ENCODE data around the gene RYK.
"Not testable (repeated sequence)": the region's sequence is repeated elsewhere in the genome, so short reads cannot be mapped to it uniquely, and the experiment has no call there.

RYK gene

DNA sequence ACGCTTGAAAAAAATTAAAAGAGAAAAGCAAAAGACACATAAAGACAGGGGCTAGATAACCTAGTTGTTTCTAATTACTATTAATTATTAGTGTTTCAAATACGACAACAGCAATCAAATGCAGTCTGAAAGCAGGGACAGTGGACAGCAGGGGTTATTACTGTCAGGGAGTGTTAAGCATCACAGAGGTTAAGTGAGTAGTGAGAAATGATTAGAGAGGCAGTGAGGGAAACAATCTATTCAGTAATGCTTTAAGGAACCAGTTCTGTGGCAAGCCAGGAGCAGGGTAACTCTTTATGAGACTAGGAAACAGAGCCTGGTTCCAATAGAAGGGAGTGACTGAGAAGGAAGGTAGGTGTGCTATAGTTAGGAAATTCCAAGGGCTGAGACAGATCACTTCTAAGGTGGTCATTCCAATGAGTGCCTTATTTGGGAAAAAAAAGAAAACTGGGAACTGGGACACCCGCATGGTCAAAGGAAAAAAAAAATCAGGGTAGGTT is 15.0 kb downstream of the RYK start:
- TF ChIP-seq, protein P1, sequence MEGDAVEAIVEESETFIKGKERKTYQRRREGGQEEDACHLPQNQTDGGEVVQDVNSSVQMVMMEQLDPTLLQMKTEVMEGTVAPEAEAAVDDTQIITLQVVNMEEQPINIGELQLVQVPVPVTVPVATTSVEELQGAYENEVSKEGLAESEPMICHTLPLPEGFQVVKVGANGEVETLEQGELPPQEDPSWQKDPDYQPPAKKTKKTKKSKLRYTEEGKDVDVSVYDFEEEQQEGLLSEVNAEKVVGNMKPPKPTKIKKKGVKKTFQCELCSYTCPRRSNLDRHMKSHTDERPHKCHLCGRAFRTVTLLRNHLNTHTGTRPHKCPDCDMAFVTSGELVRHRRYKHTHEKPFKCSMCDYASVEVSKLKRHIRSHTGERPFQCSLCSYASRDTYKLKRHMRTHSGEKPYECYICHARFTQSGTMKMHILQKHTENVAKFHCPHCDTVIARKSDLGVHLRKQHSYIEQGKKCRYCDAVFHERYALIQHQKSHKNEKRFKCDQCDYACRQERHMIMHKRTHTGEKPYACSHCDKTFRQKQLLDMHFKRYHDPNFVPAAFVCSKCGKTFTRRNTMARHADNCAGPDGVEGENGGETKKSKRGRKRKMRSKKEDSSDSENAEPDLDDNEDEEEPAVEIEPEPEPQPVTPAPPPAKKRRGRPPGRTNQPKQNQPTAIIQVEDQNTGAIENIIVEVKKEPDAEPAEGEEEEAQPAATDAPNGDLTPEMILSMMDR (IDR thresholded peaks at IDR 0.05; ENCODE audit: insufficient read depth, low read depth, low read length, missing control alignments), result no peak
- no peak for DNase-seq (ENCODE audit: low read depth)
- no peak overlapping the region for H3K4me3 ChIP-seq (ENCODE audit: low read depth, low read length)

DNA sequence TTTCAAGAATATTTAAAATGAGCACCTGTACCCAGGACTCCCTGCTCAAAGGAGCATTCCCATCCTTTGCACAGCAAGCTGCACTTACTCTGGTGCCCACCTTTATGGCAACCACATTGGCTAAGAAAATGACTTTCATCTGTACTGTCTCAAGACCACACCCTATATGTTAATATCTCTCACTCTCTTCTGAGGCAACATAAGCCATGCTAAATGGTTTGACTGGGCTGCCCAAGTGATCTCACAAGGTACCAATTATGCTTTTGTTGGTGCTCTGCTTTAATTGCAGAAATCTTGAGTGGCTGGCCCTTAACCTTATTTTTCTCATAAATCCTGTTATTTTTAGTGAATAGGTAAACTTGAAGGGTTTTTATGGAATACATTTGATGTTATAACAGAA is 17.7 kb downstream of the RYK start:
- H3K4me3 ChIP-seq (ENCODE audit: low read depth, low read length), result no peak overlapping the region

GRCh38 chr3:134232151-134232550 is 18.5 kb downstream of the RYK start:
- H3K4me3 ChIP-seq (ENCODE audit: low read depth, low read length), result no peak overlapping the region
- DNase-seq (ENCODE audit: low read depth), result no peak
- TF ChIP-seq, protein P1 (IDR thresholded peaks at IDR 0.05; ENCODE audit: insufficient read depth, low read depth, low read length, missing control alignments), result no peak

More for the DNA sequence above, 17.7 kb downstream of the RYK start:
- TF ChIP-seq, protein P1 (IDR thresholded peaks at IDR 0.05; ENCODE audit: insufficient read depth, low read depth, low read length, missing control alignments), result no peak
- no peak for DNase-seq (ENCODE audit: low read depth)

DNA sequence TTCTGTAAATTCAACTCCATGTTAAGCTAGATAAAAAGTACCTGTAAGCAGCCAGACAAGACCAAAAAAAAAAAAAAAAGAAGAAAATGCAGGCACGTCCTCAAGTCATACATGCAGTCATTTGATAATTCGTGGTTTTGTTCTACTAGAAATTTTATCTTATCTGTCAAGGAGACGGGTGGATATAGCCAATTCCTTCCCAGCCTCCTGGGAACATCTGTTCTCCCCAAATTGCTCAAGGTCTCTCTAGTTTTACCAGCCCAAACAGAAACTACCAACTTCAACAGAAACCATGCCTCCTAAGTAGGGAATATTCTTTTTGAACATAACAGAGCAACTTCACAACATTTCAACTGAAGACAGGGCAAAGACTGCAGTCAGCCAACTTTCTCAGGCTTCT is 19.5 kb downstream of the RYK start:
- no peak for DNase-seq (ENCODE audit: low read depth)
- TF ChIP-seq, protein P1 (IDR thresholded peaks at IDR 0.05; ENCODE audit: insufficient read depth, low read depth, low read length, missing control alignments), result no peak
- no peak overlapping the region for H3K4me3 ChIP-seq (ENCODE audit: low read depth, low read length)

DNA sequence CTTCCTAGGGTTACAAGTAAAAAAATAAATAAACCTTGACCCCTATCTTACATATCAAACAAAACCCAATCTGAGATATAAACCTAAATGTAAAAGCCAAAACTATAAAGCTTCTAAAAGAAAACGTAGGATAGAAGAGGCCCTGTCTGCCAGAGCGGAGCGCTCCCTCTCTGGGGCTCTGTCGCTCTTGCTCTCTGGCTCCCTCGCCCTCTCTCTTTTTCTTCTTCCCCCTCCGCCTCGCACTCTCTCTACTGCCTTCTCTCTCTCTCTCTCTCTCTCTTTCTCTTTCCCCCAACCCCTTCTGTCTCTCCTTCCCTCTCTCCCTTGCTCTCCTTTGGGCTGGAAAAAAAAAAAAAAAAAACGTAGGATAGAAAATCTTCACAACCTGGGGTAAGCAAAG is 21.6 kb downstream of the RYK start:
- H3K4me3 ChIP-seq (ENCODE audit: low read depth, low read length), result no peak overlapping the region
- DNase-seq (ENCODE audit: low read depth), result no peak
- TF ChIP-seq, protein P1 (IDR thresholded peaks at IDR 0.05; ENCODE audit: insufficient read depth, low read depth, low read length, missing control alignments), result no peak

GRCh38 chr3:134228479-134228878 is 22.2 kb downstream of the RYK start:
- H3K4me3 ChIP-seq (ENCODE audit: low read depth, low read length), result no peak overlapping the region
- DNase-seq (ENCODE audit: low read depth), result no peak
- TF ChIP-seq, protein P1 (IDR thresholded peaks at IDR 0.05; ENCODE audit: insufficient read depth, low read depth, low read length, missing control alignments), result no peak

DNA sequence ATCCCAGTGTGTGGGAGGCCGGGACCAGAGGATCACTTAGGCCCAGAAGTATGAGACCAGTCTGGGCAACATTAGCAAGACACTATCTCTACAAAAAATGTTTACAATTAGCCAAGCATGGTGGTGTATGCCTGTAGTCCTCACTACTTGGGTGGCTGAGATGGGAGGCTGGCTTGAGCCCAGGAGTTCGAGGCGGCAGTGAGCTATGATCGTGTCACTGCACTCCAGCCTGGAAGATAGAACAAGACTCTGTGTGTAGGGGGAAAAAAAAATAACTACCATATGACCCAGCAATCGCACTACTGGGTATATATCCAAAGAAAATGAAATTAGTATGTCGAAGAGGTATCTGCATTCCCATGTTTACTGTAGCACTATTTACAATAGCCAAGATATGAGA is 22.6 kb downstream of the RYK start:
- no peak overlapping the region for H3K4me3 ChIP-seq (ENCODE audit: low read depth, low read length)
- DNase-seq (ENCODE audit: low read depth), result no peak
- TF ChIP-seq, protein P1 (IDR thresholded peaks at IDR 0.05; ENCODE audit: insufficient read depth, low read depth, low read length, missing control alignments), result no peak

- H3K4me3 ChIP-seq (ENCODE audit: low read depth, low read length); DNase-seq (ENCODE audit: low read depth): not testable (repeated sequence)
These were observed 25.9 kb downstream of the RYK start for GRCh38 chr3:134224796-134225156.

All from GM12865 (cell line).